ENCODE data around the gene SART3.
"Not testable (repeated sequence)": the region's sequence is repeated elsewhere in the genome, so short reads cannot be mapped to it uniquely, and the experiment has no call there.

SART3 gene

DNA sequence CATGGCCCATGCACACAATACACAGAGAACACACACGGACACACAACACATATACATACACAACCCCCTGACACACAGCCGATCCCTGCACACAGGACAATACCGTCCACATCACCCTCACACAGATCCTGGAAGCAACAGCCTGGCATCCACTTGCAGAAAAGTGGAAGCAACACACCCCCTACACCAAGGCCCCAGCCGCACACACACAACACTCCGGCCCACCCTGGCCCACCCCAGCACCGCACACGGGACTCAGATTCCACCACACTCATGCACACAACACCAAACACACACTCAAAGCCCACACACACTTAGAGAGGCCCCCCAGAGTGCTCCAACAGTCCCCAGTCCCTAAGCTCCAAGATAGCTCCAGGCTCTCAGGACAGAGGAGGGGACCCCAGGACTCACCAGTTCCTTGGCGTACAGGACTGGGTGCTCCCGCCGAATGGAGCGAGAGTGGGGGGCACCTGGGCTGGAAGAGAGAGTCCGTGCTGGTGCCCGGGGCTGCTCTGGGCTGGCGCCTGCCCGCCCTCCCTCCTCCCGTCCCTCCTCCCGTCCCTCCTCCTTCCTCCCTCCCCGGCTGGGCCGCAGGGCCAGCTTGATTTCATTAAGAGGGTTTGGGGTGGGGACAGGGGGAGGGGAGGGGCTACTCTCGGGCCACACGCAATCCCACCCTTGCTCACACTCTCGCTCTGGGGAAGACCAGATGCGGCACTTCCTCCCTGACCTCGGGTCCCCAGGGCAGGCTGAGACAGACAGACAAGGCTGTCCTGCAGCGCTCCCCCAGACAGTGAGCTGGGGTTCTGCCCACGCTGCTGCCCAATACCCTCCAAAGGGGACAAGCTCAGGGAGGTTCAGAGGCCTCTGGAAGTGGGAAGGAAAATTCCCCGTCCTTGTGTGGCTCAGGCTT, 36.8 kb upstream of the SART3 start, which contains the start of gene TMEM119:
TMEM119 (minus strand) TSS at position 526 of the 913 bp plus-strand sequence. CDS start 5,701 bp downstream, outside the sequence.
- DNase-seq (ENCODE audit: low spot score): no peak

DNA sequence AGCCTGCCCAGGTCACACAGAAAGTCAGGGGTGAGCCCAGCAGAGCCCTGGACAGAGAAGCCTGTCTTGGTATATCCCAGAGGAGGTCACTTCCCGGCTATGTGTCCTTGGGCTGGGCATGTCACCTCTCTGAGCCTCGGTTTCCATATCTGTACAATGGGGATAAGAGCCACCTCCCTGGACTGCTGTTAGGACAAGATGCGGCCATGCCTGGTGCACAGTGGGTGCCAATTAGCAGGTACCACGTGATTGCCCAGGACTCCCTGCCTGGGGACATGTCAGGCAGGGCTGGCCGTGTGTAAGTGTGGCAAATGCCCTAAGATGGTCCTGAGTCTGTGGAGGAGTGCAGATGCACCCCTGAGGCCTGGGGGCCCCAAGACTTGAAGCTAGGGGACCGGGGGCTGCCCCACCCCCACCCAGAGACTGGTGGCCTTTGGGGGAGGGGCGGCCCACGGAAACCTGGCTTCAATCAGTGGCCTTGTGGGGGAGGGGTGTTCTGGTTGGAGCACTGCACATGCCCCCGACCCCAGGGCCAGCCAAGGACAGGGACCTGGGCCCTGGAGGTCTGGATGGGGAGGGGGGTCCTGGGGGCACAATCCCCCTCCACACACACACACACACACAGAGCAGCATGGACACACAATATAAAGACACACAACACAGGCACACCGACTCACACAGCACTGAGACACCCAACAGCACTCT, 36.0 kb upstream of the SART3 start:
- no peak for DNase-seq (ENCODE audit: low spot score)

DNA sequence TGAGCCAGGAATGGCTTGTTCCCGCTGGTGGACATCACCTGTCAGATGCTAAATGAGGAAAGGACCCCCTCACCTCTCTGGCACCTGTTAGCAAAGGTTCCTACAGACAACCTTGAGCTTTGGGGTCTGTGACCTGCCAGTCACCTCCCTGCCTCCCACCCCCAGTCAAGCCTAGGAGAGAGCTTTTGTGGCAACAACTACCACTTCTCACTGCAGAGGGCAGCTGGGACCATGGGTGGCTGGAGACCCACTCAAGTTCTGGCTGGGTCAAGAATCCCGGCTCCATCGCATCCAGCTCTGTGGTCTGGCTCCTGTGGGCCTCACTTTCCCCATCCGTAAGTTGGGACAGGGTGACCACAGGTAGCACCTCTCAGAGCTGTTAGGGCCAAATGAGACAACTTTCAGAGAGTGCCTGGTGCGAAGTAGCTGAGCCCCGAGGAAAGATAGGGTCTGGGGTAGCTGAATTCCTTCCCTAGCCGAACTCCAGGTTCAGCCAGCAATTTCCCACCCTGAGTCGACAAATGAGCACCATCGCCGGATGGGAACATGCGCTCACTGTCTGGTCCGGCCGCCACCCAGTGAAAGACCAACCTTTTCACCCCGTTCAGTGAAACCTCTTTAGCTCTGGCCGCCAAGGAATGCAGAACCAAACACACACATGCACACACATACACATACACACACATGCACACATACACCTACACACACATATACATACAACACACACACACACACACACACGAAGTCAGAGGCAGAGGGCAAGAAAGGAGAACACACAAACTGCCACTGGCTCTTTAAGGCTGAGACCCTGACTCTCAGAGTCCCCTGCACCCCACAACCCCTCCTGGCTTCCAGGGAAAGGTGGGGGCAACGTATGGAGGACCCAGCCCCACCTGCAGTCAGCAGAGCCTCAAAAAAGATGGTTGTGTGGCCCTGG, 35.0 kb upstream of the SART3 start:
- no peak for DNase-seq (ENCODE audit: low spot score)

DNA sequence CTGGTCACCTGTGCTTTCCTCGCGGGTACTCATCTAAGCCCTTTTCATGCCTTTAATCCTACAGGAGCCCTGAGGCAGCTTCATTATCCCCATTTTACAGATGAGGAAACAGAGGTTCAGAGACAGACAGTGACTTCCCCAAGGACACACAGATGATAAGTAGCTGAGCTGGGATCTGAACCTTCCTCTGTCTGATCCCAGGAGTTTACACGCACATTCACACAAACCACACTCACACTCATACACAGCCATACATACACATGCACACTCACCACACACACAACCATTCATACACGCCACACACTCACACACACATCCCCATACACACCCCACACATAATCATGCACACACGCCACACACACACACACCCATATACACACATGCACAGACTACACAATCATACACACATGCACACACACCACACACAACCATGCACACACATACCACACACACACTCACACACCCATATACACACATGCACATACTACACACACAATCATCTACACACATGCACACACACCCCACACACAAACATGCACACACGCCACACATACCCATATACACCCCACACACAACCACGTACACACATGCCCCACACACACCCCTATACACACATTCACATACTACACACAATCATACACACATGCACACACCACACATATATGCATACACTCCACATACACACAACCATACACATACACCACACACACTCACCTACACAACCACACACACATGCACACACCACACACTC, 34.2 kb upstream of the SART3 start:
- DNase-seq (ENCODE audit: low spot score): no peak

DNA sequence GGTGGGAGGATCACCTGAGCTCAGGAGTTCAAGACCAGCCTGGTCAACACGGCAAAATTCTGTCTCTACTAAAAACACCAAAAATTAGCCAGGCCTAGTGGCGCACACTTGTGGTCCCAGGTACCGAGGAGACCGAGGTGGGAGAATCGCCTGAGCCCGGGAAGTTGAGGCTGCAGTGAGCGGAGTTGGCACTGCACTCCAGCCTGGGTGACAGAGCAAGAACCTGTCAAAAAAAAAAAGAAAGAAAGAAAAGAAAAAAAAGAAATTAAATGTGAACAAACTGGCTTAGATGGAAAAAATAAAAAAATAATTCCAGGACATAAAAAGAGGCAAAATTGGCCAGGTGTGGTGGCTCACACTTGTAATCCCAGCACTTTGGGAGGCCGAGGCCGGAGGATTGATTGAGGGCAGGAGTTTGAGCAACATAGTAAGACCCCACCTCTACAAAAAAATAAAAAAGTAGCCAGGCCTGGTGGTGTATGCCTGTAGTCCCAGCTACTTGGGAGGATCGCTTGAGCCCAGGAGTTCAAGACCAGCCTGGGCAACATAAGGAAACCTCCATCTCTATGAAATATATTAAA, 33.4 kb upstream of the SART3 start:
- no peak for DNase-seq (ENCODE audit: low spot score)

DNA sequence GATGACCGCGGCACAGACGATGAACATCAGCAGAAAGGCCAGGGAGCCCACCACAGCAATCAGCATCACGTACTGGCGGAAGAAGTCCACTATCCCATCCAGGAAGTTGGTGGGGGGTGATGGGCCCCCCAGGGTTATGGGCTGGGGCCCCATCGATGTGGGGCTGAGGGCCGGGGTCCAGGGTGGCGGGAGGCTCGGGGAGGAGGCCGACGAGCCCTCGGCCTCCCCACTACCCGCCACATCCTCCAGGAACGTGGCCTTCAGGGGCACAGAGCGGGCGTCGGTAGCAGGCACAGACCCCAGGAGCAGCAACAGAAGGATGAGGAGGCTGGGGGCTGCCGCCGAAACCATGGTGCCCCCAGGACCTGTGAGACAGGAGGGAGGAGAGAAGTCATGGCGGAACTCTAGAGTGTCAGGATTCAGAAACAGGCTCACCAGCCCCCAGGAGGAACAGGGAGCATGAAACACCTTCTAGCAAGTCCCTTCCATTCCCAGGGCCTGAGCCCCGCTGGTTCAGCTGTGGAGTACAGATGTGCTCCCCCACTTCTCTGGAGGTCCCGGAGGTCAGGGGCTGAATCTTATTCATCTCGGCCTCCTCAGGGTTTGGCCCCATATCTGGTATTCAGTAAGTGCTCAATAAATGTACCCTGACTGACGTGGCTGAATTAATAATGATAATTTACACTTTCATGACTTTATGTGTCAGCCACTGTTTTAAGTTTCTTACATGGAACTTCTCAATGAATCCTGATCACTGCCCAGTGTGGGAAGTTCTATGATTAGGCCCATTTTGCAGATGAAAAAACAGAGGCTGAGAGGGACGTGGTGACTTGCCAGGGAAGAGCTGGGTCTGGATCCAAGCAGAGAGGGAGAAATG, 31.3 kb upstream of the SART3 start:
- no peak for DNase-seq (ENCODE audit: low spot score)

DNA sequence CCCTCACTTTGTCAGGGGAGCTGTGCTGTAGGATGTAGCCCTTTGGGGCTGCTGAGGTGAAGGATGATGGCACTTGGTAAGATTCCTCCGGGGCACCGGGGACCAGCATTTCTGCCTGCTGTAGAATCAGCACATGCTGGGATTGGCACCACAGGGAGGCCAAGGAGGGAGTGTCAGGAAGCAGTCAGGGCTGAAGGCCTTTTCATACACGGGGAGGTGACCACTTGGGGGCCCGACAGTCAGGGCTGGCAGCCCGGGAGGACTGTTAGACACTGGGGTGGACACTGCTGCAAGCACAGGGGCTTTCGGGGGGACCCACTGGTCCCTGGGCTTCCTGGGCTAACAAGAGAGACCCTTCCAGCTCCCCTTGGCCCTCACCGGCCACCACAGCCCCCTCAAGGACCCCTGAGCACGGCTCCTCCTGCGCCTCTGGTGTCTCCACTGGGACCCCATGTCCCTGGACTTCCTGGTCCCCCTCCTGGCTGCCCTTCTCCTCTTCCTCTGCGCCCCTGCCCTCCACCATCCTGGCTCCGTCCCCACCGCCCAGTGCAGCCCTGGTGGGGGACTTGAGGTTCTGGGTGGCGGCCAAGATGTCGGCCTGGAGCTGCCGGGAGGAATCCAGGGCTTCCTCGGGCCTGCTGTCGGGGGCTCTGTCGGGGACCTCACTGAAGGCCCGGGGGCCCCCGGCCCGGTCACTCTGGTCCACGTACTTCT, 30.5 kb upstream of the SART3 start:
- DNase-seq (ENCODE audit: low spot score): no peak

DNA sequence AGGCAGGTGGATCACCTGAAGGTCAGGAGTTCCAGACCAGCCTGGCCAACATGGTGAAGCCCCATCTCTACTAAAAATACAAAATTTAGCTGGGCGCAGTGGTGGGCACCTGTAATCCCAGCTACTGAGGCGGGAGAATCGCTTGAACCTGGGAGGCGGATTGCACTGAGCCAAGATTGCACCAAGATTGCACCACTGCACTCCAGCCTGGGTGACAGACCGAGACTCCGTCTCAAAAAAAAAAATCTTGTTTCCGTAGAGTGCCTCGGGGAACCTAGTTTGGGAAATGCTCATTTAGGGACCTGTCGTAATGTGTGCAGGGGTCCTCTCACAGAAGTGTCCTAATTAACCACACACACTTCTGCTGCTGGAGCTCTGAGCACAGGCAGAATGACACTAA, 29.5 kb upstream of the SART3 start:
- not testable (repeated sequence) for DNase-seq (ENCODE audit: low spot score)

DNA sequence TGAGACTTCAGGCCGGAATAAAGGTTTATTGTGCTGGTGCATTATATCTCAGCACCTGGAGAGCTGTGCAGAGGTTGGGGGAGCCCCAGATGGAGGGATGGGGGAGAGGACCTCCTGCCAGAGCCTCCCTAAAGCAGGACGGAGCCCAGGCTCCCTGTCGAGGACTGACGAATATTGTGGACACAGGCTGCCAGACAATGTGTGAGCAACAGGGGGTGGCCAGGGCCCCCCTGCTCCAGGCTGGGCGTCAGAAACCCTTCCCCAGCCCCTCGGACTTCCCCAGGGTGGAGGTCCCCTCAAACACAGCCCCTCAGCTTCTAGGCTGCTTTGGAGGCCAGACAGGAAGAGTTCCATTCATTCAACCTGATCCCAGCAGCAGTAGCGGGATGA, 28.9 kb upstream of the SART3 start:
- no peak for DNase-seq (ENCODE audit: low spot score)

DNA sequence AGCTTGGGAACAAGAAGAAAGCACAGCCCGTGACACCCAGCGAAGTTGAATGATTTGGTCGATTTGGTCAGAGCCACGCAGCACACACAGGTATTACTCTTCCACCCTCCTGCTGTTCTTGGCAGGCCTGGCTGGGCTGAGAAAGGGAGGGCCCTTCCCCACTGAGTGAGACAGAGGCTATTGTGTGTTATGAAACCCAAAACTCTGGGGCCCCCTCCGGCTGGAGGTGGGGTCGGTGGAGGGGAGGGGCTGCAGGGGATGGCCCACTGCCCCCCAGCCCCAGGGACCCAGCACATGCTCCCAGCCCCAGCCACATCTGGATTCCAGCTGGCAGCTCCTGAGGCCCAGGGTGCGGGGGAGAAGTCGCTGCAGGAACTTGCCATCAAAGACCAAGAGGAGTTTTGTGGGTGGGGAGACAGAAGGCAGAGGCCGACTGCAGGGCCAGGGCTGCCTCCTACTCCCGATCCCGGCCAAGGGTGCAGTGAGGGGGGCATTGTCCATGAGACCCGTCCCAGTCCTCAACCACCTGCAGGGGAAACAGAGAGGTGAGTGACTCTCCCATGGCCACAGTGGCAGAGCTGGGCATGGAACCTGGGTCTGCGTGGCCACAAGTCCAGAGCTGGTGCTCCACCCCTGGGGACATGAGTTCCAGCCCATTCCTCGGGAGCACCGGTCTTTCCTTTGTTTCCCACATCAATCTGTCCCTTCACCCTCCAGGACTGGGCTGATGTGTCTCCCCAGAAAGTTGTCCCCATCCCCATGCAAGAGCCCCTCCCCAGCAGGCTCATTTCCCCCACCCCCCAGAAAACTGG, 28.3 kb upstream of the SART3 start:
- DNase-seq (ENCODE audit: low spot score): no peak

DNA sequence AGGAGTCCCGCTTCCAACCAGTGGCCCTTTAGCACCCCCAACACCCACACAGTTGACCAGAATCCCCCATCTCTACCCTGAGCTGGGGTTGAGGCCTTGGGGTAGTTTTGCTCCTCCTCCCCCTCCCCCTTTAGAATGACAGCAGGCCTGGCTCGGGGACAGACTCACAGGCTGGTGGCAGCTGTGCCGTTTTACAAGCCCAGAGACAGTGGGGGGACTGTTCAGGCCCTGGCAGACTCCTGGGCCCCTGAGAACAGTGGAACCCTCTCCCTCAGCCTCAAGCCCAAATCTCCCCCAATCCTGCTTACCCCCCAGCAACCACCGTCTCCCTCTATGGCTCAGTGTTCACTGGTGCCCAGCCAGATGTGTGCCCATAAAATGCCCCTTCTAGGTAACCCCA, 26.9 kb upstream of the SART3 start:
- no peak for DNase-seq (ENCODE audit: low spot score)

DNA sequence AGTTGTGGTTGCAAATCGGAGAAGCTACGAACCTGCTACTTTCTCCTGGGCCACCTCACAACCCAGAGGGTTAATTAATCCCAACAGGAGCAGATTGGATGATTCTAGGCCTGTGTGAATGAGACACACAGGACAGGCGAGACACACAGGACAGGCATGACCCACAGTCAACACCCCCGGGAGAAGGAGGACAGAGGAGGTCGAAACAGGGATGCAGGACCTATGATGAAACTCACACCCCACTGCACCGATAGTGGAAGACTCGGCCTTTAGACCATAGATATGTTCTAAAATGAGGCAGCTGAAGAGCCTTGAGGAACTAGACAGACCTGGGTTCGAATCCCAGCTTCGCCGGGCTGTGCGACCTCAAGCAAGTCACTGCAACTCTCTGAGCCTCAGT, 25.3 kb upstream of the SART3 start:
- no peak for DNase-seq (ENCODE audit: low spot score)

DNA sequence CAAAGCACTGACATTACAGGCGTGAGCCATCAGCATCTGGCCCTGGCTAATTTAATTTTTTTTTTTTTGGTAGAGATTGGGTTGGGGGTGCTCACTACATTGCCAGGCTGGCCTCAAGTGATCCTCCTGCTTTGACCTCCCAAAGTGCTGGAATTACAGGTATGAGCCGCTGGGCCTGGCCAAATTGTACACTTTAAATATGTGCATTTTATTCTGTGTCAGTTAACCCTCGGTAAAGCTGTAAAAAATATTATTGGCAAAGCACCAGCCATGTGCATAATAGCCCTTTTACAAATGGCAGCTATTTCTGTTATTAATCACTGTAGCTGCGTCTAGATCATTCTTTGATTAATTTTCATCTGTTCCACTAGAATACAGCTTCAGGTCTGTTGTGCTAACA, 24.9 kb upstream of the SART3 start:
- no peak for DNase-seq (ENCODE audit: low spot score)

DNA sequence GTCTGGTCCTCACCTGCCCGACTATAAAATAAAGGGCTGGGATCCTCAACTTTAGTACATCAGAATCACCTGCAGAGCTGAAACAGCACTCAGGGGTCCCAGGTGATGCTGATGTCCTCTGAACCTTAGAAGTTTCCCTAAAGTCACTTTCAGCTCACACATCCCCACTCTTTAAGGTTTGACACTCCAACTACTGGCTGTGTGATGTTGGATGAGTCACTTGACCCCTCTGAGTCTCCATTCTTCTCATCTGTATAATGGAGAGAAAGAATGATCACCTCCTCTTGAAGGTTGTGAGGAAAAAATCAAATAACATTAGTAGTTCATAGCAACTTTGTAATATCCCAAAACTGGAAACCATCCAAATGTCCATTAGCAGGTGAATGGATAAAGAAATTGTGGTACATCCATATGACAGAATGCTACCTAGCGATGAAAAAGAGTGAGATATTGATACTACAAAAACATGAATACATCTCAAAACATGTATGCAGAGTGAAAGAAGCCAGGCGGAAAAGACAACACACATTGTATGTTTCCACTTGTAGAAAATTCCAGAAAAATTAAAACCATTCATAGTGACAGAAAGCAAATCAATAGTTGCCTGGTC, 23.6 kb upstream of the SART3 start:
- no peak for DNase-seq (ENCODE audit: low spot score)

DNA sequence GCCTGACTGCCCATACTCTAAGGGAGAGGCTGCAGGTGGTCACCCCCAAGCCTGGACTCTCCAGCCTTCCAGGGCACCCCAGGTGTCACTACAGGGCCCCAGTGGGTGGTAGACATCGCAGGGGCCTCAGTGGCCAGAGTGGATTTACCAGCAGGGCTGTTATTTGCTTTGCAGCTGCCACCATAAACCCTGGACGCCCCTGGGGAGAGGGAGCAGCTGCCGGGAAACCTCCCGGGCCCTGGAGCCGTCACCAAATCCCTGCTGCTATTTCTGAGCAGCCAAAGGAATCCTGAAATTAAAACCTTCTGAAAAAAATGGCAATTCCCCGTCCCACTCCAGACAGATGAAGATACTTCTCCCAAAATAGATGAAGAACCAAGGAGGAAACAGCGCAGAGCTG, 23.0 kb upstream of the SART3 start:
- DNase-seq (ENCODE audit: low spot score): peak; percentile 58

DNA sequence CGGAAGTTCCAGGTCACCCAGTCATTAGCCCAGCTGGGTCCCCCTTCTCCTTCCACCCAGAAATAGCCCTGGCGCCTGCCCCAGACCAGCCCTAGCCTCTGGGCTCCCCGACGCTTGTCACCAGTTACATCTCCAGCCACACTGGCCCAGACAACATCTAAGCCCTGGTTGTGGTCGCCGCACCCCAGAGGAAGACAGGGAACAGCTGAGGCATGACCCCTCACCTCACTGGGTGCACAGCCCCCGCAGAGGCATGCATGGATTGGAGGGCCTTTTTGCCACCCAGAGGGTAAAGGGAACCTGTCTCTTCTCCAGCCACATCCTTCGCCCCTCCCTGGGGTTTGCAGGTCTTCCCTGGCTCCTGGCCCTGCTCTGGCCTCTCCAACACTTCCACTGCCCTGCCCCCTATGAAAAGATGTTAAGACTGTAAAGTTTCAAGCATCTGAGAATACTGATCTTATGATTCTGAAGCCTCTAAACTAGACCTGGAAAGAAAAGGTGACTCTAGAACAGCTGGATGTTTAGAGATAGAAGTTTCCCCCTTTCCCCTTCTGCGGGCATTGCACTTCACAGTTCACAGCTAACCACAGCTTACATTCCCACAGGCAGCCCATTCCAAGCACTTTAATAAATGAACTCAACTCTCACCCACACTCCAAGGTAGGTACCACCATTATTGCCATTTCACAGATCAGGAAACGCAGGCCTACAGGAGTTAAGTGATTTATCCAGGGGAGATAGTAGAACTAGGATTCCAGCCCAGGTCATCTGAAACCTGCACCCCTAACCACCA, 22.2 kb upstream of the SART3 start:
- no peak for DNase-seq (ENCODE audit: low spot score)

DNA sequence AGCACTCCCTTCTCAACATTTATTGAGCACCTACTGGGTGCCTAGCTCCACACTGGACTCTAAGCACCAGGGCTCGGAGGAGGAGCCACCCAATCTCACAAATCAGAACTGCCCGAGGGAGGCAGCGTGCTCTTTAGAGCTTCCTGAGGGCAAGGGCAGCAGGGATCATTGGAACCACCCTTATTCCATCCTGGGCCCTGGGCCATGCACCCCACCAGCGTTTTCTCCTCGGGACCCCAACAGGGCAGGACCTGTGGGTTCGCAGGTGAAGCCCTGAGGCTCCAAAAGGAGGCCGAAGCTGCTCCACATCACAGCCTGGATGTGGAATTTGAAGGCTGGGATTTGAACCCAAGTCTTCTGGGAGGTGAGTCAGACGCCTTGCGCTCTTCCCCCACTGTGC, 21.5 kb upstream of the SART3 start:
- DNase-seq (ENCODE audit: low spot score): no peak
